Immature natural killer cell (primary cell): ENCODE results near the gene LRRN3. TPM values are rescaled to one million over a fixed set of nuclear protein-coding genes. Genes with fewer than 3 reads are reported as not detected.

Experiments used
- DNase-seq, 3 donors: peaks; one replicate each; pipeline ENCODE4 v3.0.0; 2022; ENCODE audit warnings: mixed read lengths in 1 of 3
- H3K27ac Mint-ChIP-seq, 6 donors: one replicate each; pipeline ENCODE4 v1.8.0; 2020; ENCODE audit warnings: mixed read lengths in 6 of 6, mild to moderate bottlenecking in 5 of 6, inconsistent platforms in 4 of 6, moderate library complexity in 3 of 6
- H3K27me3 Mint-ChIP-seq, 3 donors: one replicate each; pipeline ENCODE4 v1.8.0; 2020 to 2021; ENCODE audit warnings: low read depth in 3 of 3, mild to moderate bottlenecking in 3 of 3, mixed read lengths in 3 of 3, moderate library complexity in 3 of 3, inconsistent platforms in 1 of 3
- H3K36me3 Mint-ChIP-seq, 3 donors: one replicate each; pipeline ENCODE4 v1.8.0; 2020; ENCODE audit warnings: mixed read lengths in 3 of 3, inconsistent platforms in 2 of 3, mild to moderate bottlenecking in 2 of 3
- H3K4me1 Mint-ChIP-seq, 2 donors: one replicate each; pipeline ENCODE4 v1.8.0; 2020; ENCODE audit warnings: inconsistent platforms in 2 of 2, mild to moderate bottlenecking in 2 of 2, mixed read lengths in 2 of 2, moderate library complexity in 1 of 2
- H3K4me3 Mint-ChIP-seq, 5 donors: one replicate each; pipeline ENCODE4 v1.8.0; 2020; ENCODE audit warnings: mild to moderate bottlenecking in 5 of 5, mixed read lengths in 5 of 5, inconsistent platforms in 3 of 5, moderate library complexity in 3 of 5
- H3K9me3 Mint-ChIP-seq, 6 donors: one replicate each; pipeline ENCODE4 v1.8.0; 2020; ENCODE audit warnings: mild to moderate bottlenecking in 6 of 6, mixed read lengths in 6 of 6, inconsistent platforms in 4 of 6, moderate library complexity in 3 of 6
- polyA plus RNA-seq, 3 donors: library from polyadenylated mRNA; unstranded; fragments of 300-500 nt; fragmentation: Illumina TruSeq; gene quantifications; one replicate each; pipeline ENCODE4 v1.2.3, GENCODE V29; 2021

Gene LRRN3
- polyA plus RNA-seq, 3 donors from 2014 or later, result 0.07 to 0.16 TPM; not detected in 1

- Mint-ChIP-seq H3K36me3 (no peaks in the 10 kb centered on the region), H3K4me3 (peak overlapping the region in 1 of 5 donors; percentile 6), H3K27me3 (no peaks in the 10 kb centered on the region), H3K9me3 (peaks cover 0 to 7% (median 0%) of the 10 kb centered on the region in 6 donors), H3K27ac (peak overlapping the region in 3 of 6 donors; percentile 26 to 34 (median 28)), H3K4me1 (peaks cover 10 to 16% of the 10 kb centered on the region in 2 donors)
- DNase-seq, result peak; percentile 22 to 35 (median 22)
Observed at GRCh38 chr7:111138193-111138569, 47.3 kb downstream of the LRRN3 start.

GRCh38 chr7:111138586-111138985 is 47.7 kb downstream of the LRRN3 start:
- Mint-ChIP-seq H3K9me3 (peaks cover 0 to 7% (median 0%) of the 10 kb centered on the region in 6 donors), H3K27me3 (no peaks in the 10 kb centered on the region), H3K4me1 (peaks cover 10 to 16% of the 10 kb centered on the region in 2 donors), H3K36me3 (no peaks in the 10 kb centered on the region), H3K27ac (peak overlapping the region in 2 of 6 donors; percentile 6 to 28), H3K4me3 (no peak overlapping the region)
- no peak for DNase-seq

GRCh38 chr7:111140091-111140865 is 49.4 kb downstream of the LRRN3 start:
- Mint-ChIP-seq H3K36me3 (no peaks in the 10 kb centered on the region), H3K4me3 (no peak overlapping the region), H3K27me3 (no peaks in the 10 kb centered on the region), H3K4me1 (peaks cover 10 to 16% of the 10 kb centered on the region in 2 donors), H3K9me3 (peaks cover 0 to 7% (median 0%) of the 10 kb centered on the region in 6 donors), H3K27ac (peak overlapping the region in 1 of 6 donors; percentile 16)
- DNase-seq, result no peak

- Mint-ChIP-seq H3K36me3 (no peaks in the 10 kb centered on the region), H3K27ac (no peak overlapping the region), H3K9me3 (peaks cover 0 to 6% (median 2%) of the 10 kb centered on the region in 6 donors), H3K4me3 (no peak overlapping the region), H3K4me1 (no peaks in the 10 kb centered on the region), H3K27me3 (peaks cover 0 to 3% (median 1%) of the 10 kb centered on the region in 3 donors)
- DNase-seq, result no peak
Observed at GRCh38 chr7:111145472-111145871, 54.5 kb downstream of the LRRN3 start.

DNA sequence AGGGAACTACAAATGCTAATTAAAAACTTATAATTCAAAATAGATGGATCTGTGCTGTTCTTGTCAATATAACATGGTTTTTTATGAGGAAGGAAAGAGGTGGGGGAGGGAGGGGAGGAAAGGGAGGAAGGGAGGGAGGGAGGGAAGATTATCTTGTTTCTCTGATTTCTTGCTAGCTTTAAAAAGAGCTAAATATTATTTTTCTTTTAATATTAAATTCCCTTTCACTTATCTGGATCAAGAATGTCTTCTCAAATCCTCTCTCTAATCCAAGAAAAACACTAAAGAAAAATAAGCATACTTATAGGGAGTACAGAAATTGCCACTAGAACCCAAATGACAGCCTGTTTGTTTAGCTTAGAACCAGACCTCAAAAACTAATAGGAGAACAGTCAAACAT is 55.2 kb downstream of the LRRN3 start:
- no peak overlapping the region for H3K4me3 Mint-ChIP-seq
- peaks cover 0 to 2% (median 1%) of the 10 kb centered on the region in 3 donors for H3K36me3 Mint-ChIP-seq
- H3K27me3 Mint-ChIP-seq, result peaks cover 0 to 3% (median 1%) of the 10 kb centered on the region in 3 donors
- H3K9me3 Mint-ChIP-seq, result peaks cover 0 to 6% (median 3%) of the 10 kb centered on the region in 6 donors
- no peak overlapping the region for H3K27ac Mint-ChIP-seq
- H3K4me1 Mint-ChIP-seq, result no peaks in the 10 kb centered on the region
- no peak for DNase-seq

DNA sequence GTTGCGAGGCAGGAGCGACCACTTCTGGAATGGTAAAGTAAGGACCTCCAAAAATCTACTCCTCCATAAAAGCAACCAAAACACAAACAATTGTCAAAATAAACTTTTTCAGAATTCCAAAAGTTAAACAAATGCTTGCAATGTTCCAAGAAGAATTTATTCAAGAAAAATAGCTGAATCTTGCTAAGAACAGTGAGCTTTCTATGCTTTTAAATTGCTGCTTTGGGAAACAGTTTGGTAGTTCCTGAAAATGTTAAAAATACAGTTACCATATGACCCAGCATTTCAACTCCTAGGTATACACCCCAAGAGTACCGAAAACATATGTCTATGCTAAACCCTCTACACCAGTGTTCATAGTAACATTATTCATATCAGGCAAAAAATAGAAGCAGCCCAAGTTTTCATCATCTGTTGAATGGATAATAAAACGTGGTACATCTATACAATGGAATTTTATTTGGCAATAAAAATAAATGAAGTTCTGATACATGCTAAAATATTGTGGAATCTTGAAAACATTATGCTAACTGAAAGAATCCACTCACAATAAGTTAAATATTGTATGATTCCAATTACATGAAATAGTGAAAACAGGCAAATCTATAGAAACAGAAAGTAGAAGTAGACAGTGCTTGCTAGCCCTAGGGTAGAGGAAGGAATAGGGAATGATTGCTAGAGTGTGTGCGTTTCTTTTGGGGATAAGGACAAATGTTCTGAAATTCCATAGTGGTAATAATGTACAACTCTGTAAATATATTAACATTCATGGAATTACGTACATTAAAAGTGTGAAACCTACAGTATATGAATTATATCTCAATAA is 57.0 kb downstream of the LRRN3 start:
- Mint-ChIP-seq H3K27me3 (peaks cover 0 to 3% (median 1%) of the 10 kb centered on the region in 3 donors), H3K36me3 (peaks cover 0 to 4% (median 3%) of the 10 kb centered on the region in 3 donors), H3K4me1 (no peaks in the 10 kb centered on the region), H3K4me3 (no peak overlapping the region), H3K27ac (no peak overlapping the region), H3K9me3 (peaks cover 0 to 12% (median 6%) of the 10 kb centered on the region in 6 donors)
- no peak for DNase-seq

DNA sequence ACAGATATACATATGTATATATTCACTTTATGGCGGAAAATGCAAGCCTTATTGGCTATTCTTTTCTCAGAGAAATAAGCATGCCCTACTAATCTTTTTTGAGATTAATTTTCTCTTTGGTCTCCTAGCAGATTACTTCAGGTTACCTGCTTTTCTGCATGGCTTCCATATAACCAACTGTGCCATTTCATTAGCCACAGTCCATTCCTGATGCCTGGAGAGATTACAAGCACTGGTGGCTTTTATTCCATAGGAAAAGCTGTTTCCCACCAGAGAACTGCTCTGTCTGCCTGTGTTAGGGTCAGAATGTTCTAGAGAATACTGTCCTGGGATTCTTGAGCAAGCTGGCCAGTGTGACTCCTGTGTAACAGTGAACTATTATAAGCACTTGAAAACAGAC is 59.8 kb downstream of the LRRN3 start:
- Mint-ChIP-seq H3K9me3 (peaks cover under 1 to 16% (median 6%) of the 10 kb centered on the region in 6 donors), H3K27me3 (peaks cover 0 to 4% (median 1%) of the 10 kb centered on the region in 3 donors)

GRCh38 chr7:111159426-111159825 is 68.5 kb downstream of the LRRN3 start:
- H3K4me1 Mint-ChIP-seq, result no peaks in the 10 kb centered on the region
- no peak overlapping the region for H3K4me3 Mint-ChIP-seq
- DNase-seq, result no peak
- H3K27ac Mint-ChIP-seq, result no peak overlapping the region
- peaks cover 0 to 3% (median 0%) of the 10 kb centered on the region in 3 donors for H3K27me3 Mint-ChIP-seq
- H3K36me3 Mint-ChIP-seq, result peaks cover 0 to 4% (median 0%) of the 10 kb centered on the region in 3 donors
- H3K9me3 Mint-ChIP-seq, result peaks cover 0 to 8% (median 5%) of the 10 kb centered on the region in 6 donors

More for the DNA sequence above, 59.8 kb downstream of the LRRN3 start:
- DNase-seq, result no peak
- no peak overlapping the region for H3K4me3 Mint-ChIP-seq
- no peak overlapping the region for H3K27ac Mint-ChIP-seq
- peaks cover 0 to 4% (median 3%) of the 10 kb centered on the region in 3 donors for H3K36me3 Mint-ChIP-seq
- no peaks in the 10 kb centered on the region for H3K4me1 Mint-ChIP-seq

- no peak overlapping the region for H3K4me3 Mint-ChIP-seq
- H3K4me1 Mint-ChIP-seq, result no peaks in the 10 kb centered on the region
- DNase-seq, result no peak
- H3K9me3 Mint-ChIP-seq, result peaks cover 0 to 8% (median 4%) of the 10 kb centered on the region in 6 donors
- peaks cover 0 to 1% (median 0%) of the 10 kb centered on the region in 3 donors for H3K27me3 Mint-ChIP-seq
- no peak overlapping the region for H3K27ac Mint-ChIP-seq
- peaks cover 0 to 4% (median 0%) of the 10 kb centered on the region in 3 donors for H3K36me3 Mint-ChIP-seq
Observed at GRCh38 chr7:111160297-111160696, 69.4 kb downstream of the LRRN3 start.

DNA sequence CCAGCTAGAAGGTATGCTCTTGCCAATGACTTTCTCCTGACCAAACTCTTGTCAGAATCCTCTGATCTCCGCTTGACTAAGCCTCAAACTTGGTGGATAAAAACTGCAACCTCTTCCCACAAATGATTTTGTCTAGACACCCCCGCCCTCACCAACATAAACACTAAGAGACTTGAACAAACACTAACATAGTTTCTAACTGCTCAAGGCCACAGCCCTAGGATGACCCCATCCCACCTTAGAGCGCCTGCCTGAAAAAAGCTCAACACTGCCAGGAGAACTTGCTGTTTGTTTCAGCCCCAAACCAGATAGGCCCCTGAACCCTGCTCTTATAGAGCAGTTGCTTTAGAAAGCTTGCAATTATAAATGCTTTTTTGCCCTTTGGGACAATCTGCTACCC is 71.8 kb downstream of the LRRN3 start:
- Mint-ChIP-seq H3K4me1 (no peaks in the 10 kb centered on the region), H3K27ac (no peak overlapping the region), H3K27me3 (peaks cover 0 to 1% (median 0%) of the 10 kb centered on the region in 3 donors), H3K9me3 (peaks cover 0 to 10% (median 2%) of the 10 kb centered on the region in 6 donors), H3K4me3 (no peak overlapping the region), H3K36me3 (peaks cover 0 to 4% (median 0%) of the 10 kb centered on the region in 3 donors)
- no peak for DNase-seq

GRCh38 chr7:111164442-111164841 is 73.5 kb downstream of the LRRN3 start:
- Mint-ChIP-seq H3K27ac (no peak overlapping the region), H3K36me3 (peaks cover 0 to 4% (median 0%) of the 10 kb centered on the region in 3 donors), H3K27me3 (peaks cover 0 to 1% (median 0%) of the 10 kb centered on the region in 3 donors), H3K4me3 (no peak overlapping the region), H3K4me1 (no peaks in the 10 kb centered on the region), H3K9me3 (peaks cover 0 to 10% (median 3%) of the 10 kb centered on the region in 6 donors)
- DNase-seq, result no peak

DNA sequence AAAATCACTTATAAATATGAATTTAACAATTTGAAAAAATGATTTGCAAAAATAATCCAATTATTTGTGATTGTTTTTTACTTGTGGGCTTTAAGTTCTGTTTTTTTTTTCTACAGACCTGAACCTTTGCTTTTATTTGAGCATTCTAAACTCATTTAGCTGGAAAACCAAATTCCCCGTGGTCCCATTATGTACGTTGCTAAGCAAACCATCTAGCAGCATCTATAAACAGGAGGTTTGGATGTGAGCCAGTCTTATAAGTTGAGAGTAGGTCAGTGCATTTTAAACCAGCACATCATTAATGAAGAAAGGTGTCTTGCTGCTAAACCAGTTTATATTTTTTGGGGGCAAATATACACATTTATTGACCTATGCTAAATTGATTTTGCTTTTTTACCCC is 77.3 kb downstream of the LRRN3 start:
- DNase-seq, result no peak
- H3K4me1 Mint-ChIP-seq, result no peaks in the 10 kb centered on the region
- no peak overlapping the region for H3K27ac Mint-ChIP-seq
- H3K36me3 Mint-ChIP-seq, result no peaks in the 10 kb centered on the region
- H3K9me3 Mint-ChIP-seq, result peaks cover 0 to 7% (median 3%) of the 10 kb centered on the region in 6 donors
- H3K4me3 Mint-ChIP-seq, result no peak overlapping the region
- H3K27me3 Mint-ChIP-seq, result no peaks in the 10 kb centered on the region

- Mint-ChIP-seq H3K27ac (no peak overlapping the region), H3K4me1 (no peaks in the 10 kb centered on the region), H3K27me3 (peaks cover 0 to 2% (median 0%) of the 10 kb centered on the region in 3 donors), H3K4me3 (no peak overlapping the region), H3K9me3 (peaks cover 0 to 5% (median 3%) of the 10 kb centered on the region in 6 donors), H3K36me3 (no peaks in the 10 kb centered on the region)
- no peak for DNase-seq
Observed at GRCh38 chr7:111172564-111173257, 81.8 kb downstream of the LRRN3 start.
